Regular cardiac myocyte (primary cell): ENCODE data around the gene MAGED2. TPM values are rescaled to one million over a fixed set of nuclear protein-coding genes. Genes with fewer than 3 reads are reported as not detected.

Experiments used
- total RNA-seq: library from RNA; depleted of rRNA; stranded (reverse); fragments of >200 nt; gene quantifications from 2 replicates; pipeline ENCODE4 v1.2.3, GENCODE V29; 2014

MAGED2 gene
- total RNA-seq: 249 and 258 TPM in 2 replicates

DNA sequence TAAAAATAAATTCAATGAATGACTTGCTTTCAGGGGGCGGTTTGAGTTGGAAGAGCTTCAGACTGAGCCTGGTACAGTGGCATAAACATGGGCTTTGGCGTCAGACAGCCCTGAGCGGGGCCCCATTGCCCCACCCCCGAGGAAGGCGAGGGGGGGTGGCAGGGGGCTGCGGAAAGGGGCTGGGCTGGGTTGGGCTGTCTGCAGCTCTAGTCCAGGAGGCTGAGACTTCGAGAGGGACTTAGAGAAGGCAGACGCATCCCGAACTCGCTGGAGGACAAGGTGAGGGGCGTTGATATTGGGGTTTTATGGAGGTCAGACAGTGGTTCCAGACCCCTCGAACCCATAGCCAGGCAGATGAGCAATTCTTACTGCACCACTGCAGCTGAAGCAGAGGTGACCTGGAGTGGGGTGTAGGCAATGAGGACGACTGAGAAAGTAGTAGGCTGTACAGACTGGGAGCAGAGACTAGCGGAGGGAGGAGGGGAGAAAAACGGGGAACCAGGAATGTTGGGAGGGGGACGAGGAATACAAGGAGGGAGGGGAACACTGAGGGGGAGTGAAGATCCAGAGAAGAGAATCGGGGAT is at the start of gene MAGED2:
Gene MAGED2 (plus strand): TSS at position 222 of the 585 bp plus-strand sequence. CDS start 1,587 bp downstream, outside the sequence.

GRCh38 chrX:54798137-54798536 is 9.4 kb upstream of the MAGED2 start, which contains the start of gene ITIH6:
Gene ITIH6 (minus strand): TSS chrX:54798255. CDS start chrX:54798210, 45 bp downstream.

Other genes with a start within 250 kb of the MAGED2 start
- gene ITIH6, start 9.5 kb upstream of the MAGED2 start, total RNA-seq: not detected in 2 replicates
- 10.2 and 20.9 TPM in 2 replicates for gene TRO, start 113.1 kb downstream of the MAGED2 start, total RNA-seq
- gene PFKFB1, start 186.4 kb downstream of the MAGED2 start, total RNA-seq: 0.19 TPM in 1 of 2 replicates, not detected in the other
- 4.5 and 9.0 TPM in 2 replicates for gene APEX2, start 192.6 kb downstream of the MAGED2 start, total RNA-seq
- not detected in 2 replicates for gene ALAS2, start 223.2 kb downstream of the MAGED2 start, total RNA-seq